ENCODE results near the gene DIPK1A.

GRCh38 chr1:92927870-92928269 lies 33.4 kb downstream of the DIPK1A start:
- TF ChIP-seq CTCF (IDR thresholded peaks at IDR 0.05) (no peak), POLR2A (IDR thresholded peaks at IDR 0.05) (no peak)
